IPS-15b (cell line): ENCODE measurements around the gene IQCF6.

Experiments
- H3K27me3 ChIP-seq: one replicate; pipeline ENCODE4 v1.6.1; 2013; ENCODE audit warnings: low read length; ENCODE audit not compliant: control insufficient read depth, insufficient read depth
- H3K36me3 ChIP-seq: one replicate; pipeline ENCODE4 v1.6.1; 2013; ENCODE audit warnings: low read length; ENCODE audit not compliant: control insufficient read depth, insufficient read depth
- H3K4me1 ChIP-seq: one replicate; pipeline ENCODE4 v1.6.1; 2013; ENCODE audit warnings: mild to moderate bottlenecking, low read length; ENCODE audit not compliant: control insufficient read depth, insufficient read depth
- H3K4me3 ChIP-seq: one replicate; pipeline ENCODE4 v1.5.1; 2013; ENCODE audit warnings: low read depth, low read length
- H3K9ac ChIP-seq: one replicate; pipeline ENCODE4 v1.6.1; 2013; ENCODE audit warnings: low read depth, mild to moderate bottlenecking, low read length
- H3K9me3 ChIP-seq: one replicate; pipeline ENCODE4 v1.6.1; 2013; ENCODE audit warnings: mild to moderate bottlenecking, low read length; ENCODE audit not compliant: control insufficient read depth, insufficient read depth

The IQCF6 gene

GRCh38 chr3:51729042-51729633 is 49.9 kb downstream of the IQCF6 start:
- Histone ChIP-seq H3K36me3 (no peaks in the 10 kb centered on the region), H3K27me3 (no peaks in the 10 kb centered on the region), H3K4me3 (no peak overlapping the region)

More at GRCh38 chr3:51729042-51729633, 49.9 kb downstream of the IQCF6 start:
- H3K4me1 ChIP-seq = no peaks in the 10 kb centered on the region
- no peak overlapping the region for H3K9ac ChIP-seq
- no peaks in the 10 kb centered on the region for H3K9me3 ChIP-seq
